ENCODE results near the gene CPEB4. TPM values are rescaled to one million over a fixed set of nuclear protein-coding genes. Genes with fewer than 3 reads are reported as not detected.

CPEB4 gene
- polyA plus RNA-seq, 4 donors = 29.8 to 49.1 (median 39.0) TPM

Other genes starting within 250 kb of the CPEB4 start
- gene C5orf47, start 100.8 kb downstream of the CPEB4 start, polyA plus RNA-seq (ENCODE audit: insufficient read length in 4 of 4) = under 1 TPM; 0.09 to 0.16 (median 0.13) TPM
- gene NSG2, start 157.4 kb downstream of the CPEB4 start, polyA plus RNA-seq (ENCODE audit: insufficient read length in 4 of 4) = 1 to 10 TPM in 1 of 4 donors, under 1 TPM in 2, not detected in 1; 0.11 to 1.9 (median 0.62) TPM